NCI-H524 treated with DMSO at 0.1 percent for 48 hours (cell line): ENCODE results near the gene ARID3B.
A peak's percentile ranks its signal among the peaks of the same experiment; 100 is the strongest.

Experiments
- DNase-seq: peaks from one replicate; lab custom pipeline; 2025; lab: John Stamatoyannopoulos, UW

Gene ARID3B

DNA sequence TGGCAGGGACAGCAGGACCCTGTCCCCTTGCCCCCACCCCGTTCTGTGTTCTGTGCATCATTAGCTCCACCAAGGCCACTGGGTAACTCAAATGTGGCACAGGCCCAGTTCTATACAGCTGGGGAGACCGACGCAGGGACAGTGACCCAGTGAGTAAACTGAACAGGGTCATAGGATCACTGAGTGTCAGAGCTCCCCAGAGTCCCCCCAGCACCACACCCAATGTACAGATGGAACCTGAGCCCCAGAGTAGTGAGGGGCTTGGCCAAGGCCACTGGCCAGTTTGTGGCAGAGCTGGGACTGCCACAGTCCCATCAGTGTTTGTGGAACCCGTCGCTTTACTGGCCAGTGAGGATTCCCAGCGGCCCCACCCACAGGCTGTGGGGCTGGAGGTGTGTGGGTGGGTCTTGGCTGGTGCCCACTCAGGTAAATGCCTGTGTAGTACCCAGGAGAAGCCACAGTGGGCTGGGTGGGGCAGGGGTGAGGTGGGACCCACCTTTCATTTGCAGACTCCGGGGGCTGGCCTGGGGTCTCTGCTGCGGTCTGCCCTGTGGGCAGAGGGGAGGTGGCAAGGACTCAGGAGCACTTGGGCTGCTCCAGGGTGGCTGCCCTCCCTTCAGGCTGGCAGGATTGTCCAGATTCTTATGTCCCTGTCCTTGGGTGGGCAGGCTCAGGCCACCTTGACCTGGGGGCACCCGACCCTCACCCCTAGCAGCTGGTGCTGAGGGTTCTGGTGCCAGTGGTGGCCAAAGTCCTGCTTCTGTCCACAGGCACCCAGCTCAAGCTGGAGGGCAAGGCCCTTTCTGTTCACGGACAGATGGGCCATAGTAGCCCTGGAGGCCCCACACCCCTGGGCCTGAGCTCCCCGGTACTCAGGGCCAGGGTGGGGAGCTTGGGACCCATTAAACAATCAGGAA is 63.0 kb downstream of the ARID3B start:
- no peak for DNase-seq

DNA sequence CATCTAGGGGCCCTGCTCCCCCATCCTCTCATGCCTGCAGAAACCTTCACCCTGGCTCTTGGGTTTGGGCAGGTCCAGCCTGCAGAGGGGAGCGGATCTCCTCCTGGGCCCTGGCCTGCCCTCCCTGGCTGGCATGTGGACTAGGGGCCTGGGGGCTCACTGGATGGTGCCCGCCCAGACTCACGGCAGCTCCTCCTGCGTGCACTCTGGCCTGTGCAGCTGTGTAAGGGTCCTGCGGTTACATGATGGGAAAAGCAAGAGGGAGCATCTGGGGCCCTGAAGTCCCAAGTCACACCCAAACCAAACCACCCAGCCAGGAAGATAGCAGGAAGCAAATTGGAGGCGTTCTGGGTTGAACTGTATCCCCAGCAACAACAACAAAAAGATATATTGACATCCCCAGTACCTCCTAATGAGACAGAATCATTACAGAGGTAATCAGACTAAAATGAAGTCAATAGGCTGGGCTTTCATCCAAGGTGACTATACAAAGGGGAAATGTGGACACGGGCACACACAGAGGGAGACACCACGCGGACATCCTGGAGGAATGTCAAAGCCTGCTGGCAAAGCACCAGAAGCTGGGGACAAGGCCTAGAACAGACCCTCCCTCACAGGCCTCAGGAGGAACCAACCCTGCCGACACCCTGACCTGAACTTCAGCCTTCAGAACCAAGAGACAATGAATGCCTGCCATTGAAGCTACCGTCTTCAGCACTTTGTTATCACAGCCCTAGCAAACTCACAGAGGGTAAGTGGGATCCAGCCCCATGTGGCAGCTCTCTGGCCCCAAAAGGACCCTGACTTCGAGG is 64.2 kb downstream of the ARID3B start:
- no peak for DNase-seq

DNA sequence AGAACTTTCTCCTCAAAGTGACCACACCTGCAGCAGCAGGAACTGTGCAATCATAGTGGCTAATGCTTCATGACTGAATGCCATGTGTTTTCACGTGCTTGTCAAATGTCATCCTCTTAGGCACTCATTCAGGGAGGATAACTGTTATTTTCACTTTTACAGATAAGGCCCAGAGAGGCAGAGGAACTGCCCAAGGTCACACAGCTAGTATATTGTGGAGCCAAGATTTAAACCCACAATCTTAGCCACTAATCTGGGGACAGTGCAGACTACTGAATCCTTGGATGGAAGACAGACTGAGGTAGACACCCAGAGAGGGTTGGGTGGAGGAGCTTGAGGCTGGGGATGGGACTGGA is 64.8 kb downstream of the ARID3B start:
- DNase-seq: no peak

DNA sequence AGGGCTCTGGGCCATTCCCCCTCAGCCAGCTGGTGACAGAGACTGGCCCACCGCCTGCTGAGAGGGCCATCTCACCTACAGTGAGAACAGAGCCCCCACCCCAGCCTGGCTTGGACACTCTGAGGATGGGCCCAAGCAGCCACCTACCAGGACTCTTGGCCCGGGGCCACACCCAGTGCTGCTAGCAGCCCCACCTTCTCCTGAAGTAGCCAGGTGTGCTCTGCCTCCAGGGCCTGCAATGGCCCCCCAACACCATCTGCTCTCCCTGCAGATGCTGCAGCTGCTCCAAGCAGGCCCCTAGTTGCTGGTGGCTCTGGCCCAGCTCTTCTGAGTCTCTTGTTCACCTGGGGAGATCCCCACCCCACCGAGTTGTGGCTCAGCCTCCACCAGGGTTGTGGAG is 67.8 kb downstream of the ARID3B start:
- no peak for DNase-seq

DNA sequence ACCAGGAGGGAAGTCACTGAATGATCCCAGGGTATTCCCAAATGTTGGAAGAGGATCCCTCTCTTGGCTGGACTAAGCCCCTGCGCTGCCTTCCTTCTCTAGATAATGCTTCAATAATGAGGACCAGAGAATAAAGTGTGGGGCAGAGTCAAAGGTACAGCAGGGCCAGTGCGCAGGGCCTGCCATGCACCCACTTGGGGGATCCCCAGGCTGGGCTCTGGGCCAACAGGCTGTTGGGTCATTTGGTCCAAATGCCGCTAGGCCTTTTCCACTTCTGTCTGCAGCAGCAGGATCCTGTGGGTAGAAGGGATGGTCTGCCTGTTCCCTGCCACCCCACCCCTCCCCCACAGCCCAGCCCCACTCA is 68.9 kb downstream of the ARID3B start:
- no peak for DNase-seq

DNA sequence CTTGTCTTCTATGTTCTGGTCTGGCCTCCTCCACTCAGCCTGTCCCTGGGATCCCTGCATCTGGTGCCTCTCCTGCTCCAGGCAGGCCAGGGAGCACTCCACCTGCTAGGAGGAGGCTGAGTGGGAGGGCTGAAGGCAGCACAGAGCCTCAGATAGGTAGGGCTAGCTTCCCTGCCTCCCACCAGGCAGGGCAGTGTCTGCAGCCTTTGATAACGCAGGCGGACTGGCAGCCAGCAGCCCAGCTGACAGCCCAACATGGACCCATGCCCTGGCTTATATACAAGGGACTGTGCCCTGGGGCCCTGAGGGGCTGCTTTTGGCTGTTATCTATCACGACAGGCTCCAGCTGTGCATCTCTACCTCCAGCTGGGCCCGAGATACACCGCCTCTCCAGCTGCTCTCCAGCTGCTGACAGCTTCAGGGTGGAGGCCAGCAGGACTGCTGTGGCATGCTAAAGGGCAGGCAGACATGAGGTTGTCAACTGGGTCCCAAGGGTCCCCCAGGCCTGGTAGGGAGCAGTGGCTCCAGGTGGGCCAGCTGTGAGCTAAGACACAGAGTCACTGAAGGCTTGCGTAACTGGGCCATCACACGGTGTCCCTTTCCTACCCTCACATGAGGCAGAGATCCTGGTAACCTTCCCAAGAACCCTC is 69.4 kb downstream of the ARID3B start:
- no peak for DNase-seq

DNA sequence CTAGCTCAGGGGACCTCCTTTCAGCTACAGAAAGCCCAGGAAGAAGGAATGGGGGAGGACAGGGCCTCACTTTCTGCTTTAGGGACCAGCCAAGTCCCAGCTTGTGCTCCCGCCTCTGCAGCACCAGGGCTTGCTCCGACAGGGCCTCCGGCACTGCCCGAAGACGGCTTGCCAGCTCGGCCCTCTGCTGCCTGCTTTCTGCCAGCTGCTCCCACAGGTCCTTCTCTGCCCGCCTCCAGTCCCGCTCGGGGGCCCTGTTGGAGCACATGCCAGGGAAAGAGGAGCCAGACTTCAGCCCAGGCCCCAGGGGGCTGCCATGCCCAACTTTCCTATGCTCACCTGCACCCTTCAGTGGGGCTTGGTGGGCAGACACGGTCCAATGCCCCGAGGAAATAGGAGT is 70.3 kb downstream of the ARID3B start:
- no peak for DNase-seq

DNA sequence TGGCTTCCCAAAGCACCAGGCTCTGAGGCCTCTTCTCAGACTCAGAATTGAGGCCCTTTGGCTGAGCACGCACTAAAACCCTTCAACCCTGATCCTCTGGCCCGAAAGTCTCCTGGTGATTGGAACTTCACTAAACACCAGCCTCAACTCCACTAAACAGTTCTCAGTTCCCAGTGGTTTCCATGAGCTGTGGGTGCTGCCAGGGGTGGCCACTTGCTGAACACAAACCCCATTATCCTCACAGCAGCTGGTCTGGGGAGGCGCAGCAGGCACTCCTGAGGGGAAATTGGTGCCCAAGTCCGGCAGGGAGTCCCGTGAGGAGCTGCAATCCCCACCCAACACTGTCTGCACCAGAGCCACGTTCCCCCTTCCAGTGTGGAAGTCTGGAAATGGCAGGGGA is 70.8 kb downstream of the ARID3B start:
- DNase-seq: no peak

DNA sequence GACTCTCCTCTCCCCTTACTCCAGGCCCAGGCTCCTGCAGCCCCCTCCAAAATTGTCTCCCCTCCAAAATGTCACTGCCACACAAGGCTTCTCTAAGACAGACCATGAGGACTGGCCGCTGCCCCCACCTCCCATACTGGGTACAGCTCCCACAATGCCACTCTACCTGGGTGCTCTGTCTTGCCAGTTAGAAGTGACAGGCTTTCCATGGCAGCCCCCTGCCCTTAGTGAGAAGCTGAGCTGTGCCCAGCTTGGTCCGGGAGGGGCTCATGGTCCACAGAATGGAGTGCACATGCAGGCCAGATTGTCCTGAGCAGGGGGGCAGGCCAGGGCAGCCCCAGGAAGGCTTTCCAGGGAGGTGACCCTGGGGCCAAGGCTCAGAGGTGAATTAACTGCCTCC is 71.7 kb downstream of the ARID3B start:
- no peak for DNase-seq

DNA sequence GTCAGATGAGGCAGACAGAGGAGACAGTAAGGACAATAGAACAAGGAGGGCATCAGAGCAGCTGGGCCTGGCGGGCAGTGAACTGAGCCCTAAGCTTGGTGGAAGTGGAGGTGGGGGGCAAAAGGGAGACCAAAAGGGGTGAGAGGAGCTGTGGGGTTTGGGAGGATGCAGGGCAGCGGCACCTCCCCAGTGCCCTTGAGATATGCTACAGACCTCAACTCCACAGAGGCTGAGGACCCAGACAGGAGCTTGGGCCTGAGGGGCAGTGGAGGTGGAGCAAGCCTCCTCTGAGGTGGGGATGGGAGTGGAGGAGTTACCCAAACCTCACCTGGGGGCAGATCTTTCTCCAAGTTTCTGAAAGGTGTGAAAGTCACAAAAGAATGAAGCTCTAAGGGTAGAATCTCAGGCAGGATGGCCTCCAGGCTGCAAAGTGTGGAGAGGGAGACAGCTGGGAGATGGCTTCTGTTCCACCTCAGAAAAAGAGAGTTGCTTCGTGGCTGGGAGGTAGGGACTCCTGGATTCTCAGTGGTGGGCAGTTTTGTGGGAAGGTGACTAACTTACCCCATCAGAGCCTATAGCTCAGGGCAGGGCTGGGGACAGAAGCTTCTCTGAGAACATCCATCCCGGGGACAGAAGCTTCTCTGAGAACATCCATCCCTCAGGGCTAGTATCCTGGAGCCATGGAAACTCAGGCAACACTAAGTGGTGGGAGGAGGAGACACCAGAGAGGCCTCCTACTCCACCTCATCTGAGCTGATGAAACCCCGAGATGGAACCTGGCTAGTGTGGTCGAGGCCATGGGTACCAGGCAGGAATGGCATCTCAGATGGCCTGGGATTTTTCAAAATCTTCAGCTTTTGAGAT is 72.3 kb downstream of the ARID3B start:
- DNase-seq: no peak

DNA sequence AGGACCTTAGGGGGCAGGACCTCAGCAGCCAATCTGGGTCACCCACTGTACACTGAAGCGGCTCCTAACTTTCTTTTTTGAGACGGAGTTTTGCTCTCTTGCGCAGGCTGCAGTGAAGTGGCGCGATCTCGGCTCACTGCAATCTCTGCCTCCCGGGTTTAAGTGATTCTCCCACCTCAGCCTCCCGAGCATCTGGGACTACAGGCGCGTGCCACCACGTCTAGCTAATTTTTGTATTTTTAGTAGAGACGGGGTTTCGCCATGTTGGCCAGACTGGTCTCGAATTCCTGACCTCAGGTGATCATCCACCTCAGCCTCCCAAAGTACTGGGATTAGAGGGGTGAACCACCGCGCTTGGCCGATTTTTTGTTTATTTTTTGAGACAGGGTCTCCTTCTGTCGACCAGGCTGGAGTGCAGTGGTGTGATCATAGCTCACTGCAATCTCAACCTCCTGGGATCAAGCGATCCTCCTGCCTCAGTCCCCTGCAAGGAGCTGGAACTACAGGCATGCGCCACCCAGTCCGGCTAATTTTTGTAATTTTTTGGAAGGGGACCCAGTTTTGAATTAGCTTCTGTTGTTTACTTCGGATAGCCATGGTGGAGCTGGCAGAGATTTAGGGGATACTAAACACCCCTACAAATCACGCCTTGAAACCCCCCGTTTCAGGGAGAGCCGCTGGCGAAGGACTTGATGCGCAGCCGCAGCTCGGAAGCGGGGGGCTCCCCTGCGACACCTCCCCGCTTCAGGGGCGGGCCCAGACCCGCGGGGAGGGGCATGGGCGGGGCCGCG is 73.1 kb downstream of the ARID3B start:
- DNase-seq: no peak

DNA sequence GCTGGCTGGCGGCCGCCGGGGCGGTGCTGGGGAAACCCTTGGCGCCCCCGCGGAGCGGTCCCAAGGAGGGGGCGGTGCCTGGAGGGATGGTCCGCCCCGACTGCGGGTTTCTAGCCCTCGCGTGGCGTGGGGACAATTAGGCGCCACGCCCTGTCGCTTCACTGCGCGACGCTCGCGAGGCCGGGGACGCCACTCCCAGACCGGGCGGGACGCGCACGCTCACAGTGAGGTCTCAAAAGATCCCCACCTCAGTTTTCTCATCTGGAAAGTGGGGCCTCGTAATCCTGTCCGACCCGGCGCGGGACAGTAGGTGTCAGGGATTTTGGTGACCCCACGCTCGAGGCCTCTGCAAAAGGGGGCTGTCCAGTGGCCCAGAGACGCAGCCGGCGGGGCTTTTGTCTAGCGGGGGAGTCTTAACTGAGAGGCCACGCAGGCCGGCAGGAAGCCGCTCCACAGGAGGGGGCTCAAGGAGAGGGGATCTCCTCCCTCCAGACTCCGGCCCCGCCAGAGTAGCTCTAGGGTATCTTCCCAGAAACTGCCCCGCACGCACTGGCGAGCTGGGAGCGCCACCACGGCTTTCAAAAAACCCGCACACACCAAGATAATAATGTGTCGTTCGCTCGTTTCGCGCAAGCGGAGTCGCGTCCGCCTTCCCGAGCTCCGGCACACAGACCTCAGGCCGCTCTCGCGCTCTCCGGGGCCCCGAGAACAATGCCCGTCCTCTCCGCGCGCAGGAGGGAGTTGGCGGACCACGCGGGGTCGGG is 73.9 kb downstream of the ARID3B start:
- no peak for DNase-seq

DNA sequence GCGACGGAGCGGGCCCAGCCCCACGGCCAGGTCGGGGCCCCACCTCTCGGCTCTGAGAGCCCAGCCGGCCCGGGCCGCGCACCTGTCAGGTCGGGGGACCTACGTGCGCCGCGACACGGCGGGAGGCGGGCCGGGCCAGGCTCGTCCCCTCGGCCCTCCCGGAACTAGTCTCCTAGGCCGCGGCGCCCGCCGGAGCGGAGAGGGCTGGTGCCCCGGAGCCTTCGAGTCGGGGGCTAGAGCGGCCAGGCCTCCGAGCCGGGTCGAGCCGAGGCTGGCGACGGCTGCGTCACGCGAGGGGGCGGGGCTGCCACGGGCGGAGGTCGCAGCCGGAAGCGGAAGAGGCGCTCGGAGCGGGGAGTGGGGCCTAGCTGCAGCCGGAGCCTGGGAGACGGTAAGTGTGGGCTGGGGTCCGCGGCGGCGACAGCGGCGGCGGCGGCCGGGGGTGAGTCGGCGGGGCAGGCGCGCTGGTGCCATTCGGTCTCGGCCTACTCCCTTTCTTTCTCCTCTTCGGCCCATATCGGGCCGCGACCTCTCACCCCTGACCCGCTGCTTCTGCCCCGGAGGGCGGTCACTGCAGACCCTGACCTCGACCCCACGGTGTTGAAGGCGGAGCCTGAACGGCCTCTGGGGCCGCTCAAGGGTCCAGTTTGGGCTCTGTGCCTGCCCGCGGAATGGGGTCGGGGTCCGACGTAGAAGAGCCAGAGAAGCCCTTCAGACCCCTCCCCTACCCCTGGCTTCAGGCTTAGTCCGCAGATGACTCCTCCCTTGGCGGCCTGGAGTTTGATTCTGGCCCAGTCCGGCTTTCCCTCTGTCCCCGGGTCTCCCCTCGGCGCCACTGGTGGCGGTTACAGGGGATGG is 74.7 kb downstream of the ARID3B start, which contains the start of gene CLK3:
Gene CLK3, plus strand, starts transcription at position 329 of the 858 bp plus-strand sequence. CDS start 3,361 bp downstream, outside the sequence.
- peak; percentile 62 for DNase-seq

DNA sequence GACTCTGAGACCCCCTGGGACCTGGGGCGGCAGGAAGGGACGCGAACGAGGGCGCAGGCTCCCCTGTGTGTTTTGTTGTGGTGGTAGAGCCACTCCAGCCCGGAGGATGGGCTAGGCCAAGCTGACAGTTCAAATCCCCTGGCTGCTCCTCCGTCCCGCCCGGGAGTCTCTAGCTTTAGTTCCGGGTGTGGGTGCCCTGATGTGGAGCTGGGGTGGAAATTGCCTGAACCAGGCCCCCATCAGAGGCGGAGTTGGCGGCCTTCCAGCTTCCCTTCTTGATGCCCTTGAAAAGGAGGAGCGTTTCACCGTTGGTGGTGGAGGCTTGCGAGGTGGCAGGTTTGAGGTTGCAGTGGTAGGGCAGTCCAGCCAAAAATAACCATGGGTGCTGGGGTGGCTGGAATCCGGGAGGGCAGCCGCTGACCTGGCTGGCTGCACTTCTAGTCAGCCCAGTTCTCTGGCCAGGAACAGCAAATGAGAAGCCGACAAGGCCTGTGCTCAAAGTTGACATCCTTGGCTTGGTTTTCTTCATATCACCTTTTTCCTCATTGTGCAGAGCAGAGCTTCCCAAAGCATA is 75.4 kb downstream of the ARID3B start:
- no peak for DNase-seq

DNA sequence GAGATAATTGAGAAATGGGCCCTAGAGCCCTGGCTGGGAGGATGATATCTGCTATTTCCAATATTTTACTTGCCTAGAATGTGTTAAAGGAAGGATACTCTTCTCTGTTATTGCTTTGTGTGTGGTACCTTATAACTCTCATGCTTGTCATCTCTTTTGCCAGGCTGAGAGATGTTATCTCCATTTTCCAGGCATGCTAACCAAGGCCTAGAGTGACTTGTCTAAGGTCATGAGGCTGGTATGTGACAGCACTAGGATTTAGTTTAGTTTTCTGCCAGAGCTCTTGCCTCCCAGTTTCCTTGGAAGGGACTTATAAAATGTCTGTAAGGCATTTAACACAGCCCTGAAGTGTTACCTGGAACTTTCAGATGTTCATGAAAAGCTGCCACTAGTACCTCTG is 76.0 kb downstream of the ARID3B start:
- DNase-seq: no peak

DNA sequence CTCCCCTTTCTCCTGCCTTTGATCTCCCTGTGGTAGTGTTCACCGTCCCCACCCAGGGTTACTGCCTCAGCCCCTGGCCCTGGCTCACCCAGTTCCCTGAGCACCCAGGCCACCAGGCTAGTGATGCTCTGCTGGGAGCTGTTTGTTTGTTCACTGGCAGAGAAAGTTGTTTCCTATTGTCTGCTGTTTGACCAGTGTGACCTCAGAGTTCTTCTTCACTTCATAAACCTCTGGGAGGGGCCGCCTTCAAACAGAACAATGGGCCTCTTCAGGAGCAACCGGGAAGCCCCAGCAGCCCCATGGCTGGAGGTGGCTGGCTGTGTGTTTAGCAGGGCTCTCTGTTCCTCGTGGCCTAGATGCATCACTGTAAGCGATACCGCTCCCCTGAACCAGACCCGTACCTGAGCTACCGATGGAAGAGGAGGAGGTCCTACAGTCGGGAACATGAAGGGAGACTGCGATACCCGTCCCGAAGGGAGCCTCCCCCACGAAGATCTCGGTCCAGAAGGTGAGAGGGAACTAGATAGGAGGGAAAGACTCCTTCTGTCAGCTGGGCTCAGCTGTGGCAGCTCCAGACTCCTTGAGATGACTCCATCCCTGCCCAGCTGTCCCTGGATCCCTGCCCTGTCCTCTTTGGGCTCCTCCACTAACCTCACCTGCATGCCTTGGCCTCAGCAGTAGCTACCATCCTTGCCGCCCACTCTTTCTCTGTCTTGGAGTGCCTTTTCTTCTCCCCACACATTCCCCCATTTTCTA is 78.0 kb downstream of the ARID3B start:
- no peak for DNase-seq

DNA sequence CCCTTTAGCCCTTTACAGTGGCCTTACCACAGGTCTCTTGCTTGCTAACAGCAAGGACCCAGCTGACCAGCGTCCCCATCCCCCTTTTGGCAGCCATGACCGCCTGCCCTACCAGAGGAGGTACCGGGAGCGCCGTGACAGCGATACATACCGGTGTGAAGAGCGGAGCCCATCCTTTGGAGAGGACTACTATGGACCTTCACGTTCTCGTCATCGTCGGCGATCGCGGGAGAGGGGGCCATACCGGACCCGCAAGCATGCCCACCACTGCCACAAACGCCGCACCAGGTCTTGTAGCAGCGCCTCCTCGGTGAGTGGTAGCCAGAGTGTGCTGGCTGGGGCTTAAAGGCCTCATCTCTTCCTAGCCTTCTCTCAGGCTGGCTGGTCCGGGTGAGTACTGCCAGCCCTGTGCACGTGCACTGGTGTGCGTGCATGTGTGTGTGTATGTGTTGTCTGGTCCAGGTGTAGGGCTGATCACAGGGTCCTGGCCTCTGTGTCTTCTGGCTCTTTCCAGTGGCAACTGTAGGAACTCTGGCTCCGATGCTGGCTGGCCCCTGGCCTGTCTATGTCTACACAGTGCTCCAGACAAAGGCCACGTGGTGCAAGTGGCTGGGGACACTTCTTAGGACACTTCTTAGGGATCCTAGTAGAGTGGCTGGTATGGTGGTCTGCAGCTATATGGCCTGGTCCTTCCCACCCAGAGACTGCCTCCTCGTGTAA is 79.1 kb downstream of the ARID3B start:
- DNase-seq: no peak
